Retinal pigment epithelial cell (primary cell): Measurements from ENCODE around the gene HIP1.
"Not testable (repeated sequence)": the region's sequence is repeated elsewhere in the genome, so short reads cannot be mapped to it uniquely, and the experiment has no call there.

Source experiments
- DNase-seq: peaks from one replicate; pipeline ENCODE4 v3.0.0-alpha.2; 2010; ENCODE audit warnings: low read depth
- H3K4me3 ChIP-seq: 2 replicates; pipeline ENCODE4 v1.5.1; 2011; ENCODE audit warnings: mild to moderate bottlenecking, low read length, control low read depth, moderate library complexity
- TF ChIP-seq, protein P1 (sequence below): conservative IDR thresholded peaks from 2 replicates; pipeline ENCODE4 v1.5.1; 2011; ENCODE audit warnings: low read depth, low read length, control low read depth, inconsistent platforms

Gene HIP1

DNA sequence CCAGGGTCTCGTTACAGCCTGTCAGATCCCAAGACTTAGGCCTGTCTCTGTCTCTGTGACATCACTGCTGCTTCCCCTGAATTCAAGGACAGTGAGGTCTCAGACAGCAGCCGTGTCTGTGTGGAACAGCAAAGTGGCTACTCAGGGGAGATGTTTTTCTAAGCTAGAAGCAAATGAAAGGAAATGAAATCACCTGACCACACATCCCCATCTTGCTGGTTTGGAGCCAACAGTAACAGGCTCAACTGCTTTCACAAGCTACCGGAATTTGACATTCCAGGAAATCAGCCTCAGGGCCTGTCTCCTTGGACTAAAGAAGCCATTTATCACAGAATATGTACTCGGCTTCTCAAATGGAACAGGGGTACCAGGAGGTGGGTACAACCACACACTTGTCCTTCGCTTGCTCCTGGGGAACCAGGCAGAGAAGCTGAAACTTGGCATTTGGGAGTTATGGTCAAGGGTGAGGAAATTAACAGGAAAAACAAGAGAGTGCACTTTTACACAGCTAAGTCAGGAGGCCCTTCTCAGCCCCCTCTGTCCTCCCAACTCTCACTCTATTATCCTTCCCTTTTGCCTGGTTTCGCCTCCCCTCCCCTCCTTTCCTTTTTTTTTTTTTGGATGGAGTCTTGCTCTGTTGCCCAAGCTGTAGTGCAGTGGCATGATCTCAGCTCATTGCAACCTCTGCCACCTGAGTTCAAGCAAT is 173.5 kb downstream of the HIP1 start:
- TF ChIP-seq, protein P1, sequence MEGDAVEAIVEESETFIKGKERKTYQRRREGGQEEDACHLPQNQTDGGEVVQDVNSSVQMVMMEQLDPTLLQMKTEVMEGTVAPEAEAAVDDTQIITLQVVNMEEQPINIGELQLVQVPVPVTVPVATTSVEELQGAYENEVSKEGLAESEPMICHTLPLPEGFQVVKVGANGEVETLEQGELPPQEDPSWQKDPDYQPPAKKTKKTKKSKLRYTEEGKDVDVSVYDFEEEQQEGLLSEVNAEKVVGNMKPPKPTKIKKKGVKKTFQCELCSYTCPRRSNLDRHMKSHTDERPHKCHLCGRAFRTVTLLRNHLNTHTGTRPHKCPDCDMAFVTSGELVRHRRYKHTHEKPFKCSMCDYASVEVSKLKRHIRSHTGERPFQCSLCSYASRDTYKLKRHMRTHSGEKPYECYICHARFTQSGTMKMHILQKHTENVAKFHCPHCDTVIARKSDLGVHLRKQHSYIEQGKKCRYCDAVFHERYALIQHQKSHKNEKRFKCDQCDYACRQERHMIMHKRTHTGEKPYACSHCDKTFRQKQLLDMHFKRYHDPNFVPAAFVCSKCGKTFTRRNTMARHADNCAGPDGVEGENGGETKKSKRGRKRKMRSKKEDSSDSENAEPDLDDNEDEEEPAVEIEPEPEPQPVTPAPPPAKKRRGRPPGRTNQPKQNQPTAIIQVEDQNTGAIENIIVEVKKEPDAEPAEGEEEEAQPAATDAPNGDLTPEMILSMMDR, result no peak
- no peak overlapping the region for H3K4me3 ChIP-seq
- peak; percentile 62 for DNase-seq

DNA sequence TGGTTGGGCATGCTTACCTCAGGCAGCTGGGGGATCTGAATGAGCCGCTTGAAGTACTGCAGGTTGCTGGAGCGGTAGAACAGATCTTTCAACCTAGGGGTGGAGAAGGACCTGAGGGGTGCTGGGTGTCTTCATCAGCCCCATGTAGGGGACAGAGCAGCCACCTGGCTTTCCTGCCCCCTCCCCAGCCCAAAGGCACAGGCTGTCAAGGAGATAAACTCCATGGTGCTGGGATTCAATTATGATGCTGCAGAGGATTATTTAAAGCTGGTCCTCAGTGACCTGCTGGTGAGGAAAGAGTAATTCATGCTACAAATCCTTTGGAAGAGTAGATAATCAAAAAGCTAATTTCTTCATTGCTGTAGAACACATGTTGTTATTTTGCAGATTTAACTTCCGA is 175.6 kb downstream of the HIP1 start:
- no peak for DNase-seq
- TF ChIP-seq, protein P1, result no peak
- no peak overlapping the region for H3K4me3 ChIP-seq

DNA sequence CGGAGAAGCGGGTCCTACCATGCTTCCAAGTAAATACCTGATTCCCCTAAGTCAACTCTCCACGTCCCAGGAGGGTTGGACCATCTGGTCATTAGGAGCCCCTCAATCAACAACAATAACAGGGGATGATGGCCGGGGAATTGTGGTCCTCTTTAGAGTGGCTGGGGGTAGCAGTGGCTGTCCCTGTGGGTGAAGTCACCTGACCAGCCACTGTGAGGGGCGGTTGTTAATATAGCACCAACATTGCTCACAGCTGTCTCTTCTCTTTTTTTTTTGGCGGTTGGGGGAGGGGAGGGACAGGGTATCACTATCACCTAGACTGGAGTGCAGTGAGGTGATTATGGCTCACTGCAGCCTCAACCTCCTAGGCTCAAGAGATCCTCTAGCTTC is 178.8 kb downstream of the HIP1 start:
- no peak for DNase-seq
- no peak overlapping the region for H3K4me3 ChIP-seq
- TF ChIP-seq, protein P1, result no peak

DNA sequence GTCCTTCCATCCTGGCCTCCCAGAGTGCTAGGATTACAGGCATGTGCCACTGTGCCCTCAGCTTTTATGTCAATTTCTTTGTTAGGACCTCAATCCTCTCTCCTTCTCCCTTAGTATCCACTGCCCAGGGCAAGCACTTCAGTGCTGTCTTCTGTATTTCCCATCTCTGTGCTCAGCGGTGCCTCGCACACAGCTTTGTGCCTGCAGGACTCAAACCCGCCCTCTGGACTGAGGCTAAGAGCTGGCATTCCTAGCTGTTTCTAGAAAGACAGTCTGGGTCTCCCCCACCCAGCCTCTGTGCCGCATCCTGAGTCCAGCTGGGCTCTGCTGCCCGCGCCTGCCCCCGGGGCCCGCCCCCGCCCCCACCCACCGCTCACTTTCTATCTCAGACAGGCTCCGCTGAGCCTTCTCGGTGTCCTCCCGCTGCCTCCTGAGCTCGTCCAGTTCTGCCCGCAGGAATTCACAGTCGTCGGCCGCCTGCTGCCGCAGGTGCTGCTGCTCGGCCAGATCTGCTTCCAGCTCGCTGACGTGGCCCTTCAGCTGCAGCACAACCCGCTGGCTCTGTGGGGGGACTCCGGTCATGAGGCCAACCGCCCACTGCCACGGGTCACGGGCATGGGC is 179.3 kb downstream of the HIP1 start:
- DNase-seq, result no peak
- TF ChIP-seq, protein P1, result no peak
- H3K4me3 ChIP-seq, result no peak overlapping the region

DNA sequence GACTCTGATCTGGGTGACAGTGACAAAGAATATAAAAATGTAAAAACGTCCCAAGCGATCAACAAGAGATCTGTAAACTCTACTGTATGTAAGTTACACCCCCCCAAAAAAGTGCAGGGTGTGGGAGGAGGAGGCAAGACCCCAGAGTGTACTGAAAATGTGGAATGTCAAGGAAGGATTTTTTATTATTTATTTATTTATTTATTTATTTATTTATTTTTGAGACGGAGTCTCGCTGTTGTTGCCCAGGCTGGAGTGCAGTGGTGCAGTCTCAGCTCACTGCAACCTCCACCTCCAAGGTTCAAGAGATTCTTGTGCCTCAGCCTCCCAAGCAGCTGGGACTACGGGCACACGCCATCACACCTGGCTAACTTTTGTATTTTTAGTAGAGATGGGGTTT is 181.9 kb downstream of the HIP1 start:
- H3K4me3 ChIP-seq, DNase-seq: not testable (repeated sequence)

DNA sequence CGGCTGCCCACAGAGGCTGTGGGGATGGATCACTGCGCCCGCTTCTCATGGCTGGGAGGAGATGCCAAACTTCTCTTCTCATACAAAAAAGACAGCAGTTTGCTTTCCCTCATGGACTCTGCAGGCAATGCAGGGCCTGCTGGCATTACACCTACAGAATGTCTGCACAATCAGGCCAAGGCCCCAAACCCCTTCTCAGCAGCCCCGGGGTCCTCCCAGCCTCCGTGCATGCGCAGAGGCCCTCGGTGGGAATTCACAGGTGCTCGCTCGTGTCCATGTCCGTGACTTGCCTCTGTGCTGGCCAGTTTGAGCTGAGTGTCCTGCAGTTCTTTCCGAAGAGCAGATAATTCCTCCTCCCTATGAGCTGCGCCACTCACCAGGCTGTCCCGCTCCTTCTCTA is 183.0 kb downstream of the HIP1 start:
- DNase-seq, result no peak
- H3K4me3 ChIP-seq, result no peak overlapping the region
- TF ChIP-seq, protein P1, result no peak

DNA sequence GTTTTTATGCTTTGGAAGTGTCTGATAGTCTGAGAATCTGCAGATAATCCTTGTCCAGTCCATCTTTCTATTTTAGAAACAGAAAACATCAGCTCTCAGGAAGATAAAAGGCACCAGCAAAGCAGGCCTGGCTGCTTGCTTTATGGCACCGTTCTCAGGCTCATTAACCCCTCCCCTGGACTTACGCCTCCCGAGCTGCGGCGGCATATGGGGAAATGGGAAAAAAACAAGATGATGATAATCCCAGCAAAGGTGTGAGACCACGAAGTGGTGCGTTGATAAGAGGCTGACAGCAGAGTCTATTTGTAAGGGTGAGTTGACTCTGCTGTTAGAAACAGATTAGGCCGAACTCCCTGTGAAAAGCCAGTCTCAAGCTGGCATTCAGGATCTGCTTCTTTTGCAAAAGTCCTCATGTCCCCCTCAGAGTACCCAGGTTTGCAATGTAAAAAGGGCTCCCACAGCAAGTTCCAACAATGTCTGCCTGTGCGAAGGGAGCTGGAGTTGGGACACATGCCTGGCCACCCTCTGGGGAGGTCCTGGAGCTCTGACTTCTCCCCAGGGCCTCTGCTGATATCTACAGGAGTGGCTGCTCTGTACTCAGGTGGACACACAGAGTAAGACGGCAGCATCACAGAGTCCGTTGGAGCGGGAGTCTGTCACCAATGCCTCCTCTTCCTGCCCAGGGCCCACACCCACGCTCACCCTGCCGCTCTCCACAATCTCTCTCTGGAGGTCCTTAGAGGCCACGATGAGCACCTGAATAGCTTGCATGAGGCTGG is 192.3 kb downstream of the HIP1 start:
- TF ChIP-seq, protein P1, result no peak
- no peak for DNase-seq
- no peak overlapping the region for H3K4me3 ChIP-seq
